ENCODE results near the gene PAN3.

DNA sequence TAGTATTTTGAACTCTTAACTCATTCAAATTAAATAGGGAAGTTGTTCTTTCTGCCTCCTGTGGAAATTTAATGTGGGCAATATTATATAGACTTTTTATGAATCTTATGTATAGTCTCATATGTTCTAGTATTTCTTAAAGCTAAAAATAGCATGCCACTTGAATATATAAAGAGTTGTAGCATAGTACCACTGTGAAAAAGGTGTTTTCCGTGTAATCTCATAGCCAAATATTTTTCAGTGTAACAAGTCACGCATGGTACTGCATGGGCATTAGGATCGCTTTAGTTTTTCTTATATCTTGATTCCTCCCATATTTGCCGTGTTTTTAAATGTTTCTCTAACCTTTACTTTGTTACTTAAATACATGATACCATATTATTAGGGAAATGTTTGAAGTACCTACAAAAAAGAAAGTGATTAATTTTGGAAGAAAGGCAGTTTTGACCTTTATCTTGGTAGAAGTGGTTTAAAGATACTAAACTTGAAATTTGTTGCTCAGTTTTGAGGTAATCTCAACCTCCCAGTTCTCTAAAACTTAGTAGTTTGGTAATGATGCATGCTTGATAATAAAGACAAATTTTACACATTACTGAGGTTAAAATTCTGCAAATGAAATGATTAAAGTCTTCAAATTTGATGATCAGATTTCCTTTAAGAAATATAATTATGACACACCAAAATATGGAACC is 81.2 kb downstream of the PAN3 start:
- TF ChIP-seq, protein P1, sequence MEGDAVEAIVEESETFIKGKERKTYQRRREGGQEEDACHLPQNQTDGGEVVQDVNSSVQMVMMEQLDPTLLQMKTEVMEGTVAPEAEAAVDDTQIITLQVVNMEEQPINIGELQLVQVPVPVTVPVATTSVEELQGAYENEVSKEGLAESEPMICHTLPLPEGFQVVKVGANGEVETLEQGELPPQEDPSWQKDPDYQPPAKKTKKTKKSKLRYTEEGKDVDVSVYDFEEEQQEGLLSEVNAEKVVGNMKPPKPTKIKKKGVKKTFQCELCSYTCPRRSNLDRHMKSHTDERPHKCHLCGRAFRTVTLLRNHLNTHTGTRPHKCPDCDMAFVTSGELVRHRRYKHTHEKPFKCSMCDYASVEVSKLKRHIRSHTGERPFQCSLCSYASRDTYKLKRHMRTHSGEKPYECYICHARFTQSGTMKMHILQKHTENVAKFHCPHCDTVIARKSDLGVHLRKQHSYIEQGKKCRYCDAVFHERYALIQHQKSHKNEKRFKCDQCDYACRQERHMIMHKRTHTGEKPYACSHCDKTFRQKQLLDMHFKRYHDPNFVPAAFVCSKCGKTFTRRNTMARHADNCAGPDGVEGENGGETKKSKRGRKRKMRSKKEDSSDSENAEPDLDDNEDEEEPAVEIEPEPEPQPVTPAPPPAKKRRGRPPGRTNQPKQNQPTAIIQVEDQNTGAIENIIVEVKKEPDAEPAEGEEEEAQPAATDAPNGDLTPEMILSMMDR (IDR thresholded peaks at IDR 0.05) = no peak
- TF ChIP-seq POLR2AphosphoS5 (IDR thresholded peaks at IDR 0.05; ENCODE audit: insufficient read depth in 1 of 2, low read depth in 1 of 2) = no peak
- no peak for TF ChIP-seq POLR2A (IDR thresholded peaks at IDR 0.05)
